HG03432 (cell line): ENCODE measurements around the gene MRPL11.
"Not testable (repeated sequence)": the region's sequence is repeated elsewhere in the genome, so short reads cannot be mapped to it uniquely, and the experiment has no call there.

Experiments
- ATAC-seq: cut with Tn5 transposase; IDR thresholded peaks from one replicate; pipeline ENCODE4 v1.9.1; 2021; ENCODE audit warnings: mild to moderate bottlenecking, moderate library complexity; ENCODE audit not compliant: unreplicated experiment

The MRPL11 gene

GRCh38 chr11:66467034-66467659 lies 28.5 kb upstream of the MRPL11 start:
- peak; percentile 38 for ATAC-seq

- peak; percentile 75 for ATAC-seq
Measured at GRCh38 chr11:66466225-66467033, 27.8 kb upstream of the MRPL11 start, which contains the start of gene PELI3. PELI3 (plus strand) TSS chr11:66466905; CDS start chr11:66468129, 1,224 bp downstream.

DNA sequence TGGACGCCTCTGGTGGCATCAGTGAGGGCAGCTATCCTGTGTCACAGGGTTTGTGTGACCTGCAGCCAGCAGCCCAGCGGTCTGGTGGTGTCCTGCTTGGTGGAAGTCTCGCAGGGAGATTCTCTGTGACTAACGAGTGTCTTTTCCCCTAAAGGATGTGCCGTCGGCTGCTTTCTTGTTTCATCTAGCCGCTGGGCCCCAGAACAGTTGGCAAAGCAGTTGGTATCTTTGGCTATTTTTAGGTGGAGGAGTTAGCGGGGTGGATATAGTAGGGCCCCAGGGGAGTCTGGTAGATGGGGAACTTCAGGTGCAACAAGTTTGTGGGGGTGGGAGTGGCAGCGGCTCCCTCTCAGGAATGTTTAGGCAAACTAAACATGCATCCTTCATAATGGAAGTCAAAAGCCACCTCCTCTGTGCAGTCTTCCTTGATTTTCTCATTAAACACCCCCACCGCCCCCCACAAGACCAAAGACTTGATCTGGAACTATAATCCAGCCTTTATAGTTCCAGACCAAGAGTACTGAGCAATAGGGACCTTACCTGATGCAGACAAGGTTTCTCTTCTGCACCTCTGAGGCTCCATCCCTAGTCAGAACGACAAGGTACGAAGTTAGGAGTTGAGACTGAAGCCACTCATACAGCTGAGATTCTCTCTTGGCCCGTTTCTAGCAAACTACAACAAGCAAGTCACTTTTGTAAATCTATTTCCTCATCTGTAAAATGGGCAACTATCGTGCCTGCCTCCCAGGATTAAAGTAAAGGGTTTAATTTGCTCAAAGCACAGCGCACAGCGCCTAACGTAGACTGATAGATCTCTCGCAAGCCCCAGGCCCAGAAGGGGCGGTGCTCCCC lies 27.0 kb upstream of the MRPL11 start:
- ATAC-seq: no peak

DNA sequence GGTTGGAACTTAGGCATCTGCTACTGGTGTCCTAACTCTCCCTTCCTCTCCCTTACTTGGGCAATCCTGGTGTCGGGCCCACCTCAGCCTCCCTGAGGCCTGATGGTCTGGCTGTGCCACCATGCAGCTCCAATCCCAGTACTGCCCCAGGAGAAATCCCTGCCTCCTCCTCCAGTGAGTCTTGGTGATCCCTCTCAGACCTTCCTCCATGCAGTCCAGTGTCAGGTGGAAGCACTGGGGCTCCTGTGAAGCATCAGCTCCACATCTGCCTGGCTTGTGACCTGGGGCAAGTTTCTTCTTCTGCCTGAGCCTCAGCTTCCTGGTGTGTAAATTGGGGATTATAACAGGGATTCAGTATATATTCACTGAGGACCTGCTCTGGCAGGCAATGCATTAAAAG lies 26.3 kb upstream of the MRPL11 start:
- ATAC-seq: no peak

- ATAC-seq: not testable (repeated sequence)
Measured at GRCh38 chr11:66464116-66464515, 25.5 kb upstream of the MRPL11 start.

DNA sequence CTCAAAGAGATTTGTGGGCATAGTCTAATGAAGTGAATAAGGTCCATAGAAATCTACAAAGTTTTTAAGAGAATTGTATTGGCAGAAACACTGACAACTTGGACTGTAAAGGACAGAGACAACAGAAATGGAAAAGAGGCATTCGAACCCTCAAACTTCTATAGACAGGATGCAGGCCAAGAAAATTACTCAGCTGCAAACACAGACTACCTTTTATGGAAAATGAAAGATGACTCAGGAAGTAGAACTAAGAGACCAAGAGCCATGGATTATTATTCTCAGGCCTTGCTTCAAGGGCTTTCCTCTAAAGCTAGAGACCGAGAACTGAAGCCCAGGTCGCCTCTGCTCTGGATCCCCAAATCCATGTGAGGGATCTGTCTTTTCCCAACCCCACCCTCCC lies 24.3 kb upstream of the MRPL11 start:
- no peak for ATAC-seq

DNA sequence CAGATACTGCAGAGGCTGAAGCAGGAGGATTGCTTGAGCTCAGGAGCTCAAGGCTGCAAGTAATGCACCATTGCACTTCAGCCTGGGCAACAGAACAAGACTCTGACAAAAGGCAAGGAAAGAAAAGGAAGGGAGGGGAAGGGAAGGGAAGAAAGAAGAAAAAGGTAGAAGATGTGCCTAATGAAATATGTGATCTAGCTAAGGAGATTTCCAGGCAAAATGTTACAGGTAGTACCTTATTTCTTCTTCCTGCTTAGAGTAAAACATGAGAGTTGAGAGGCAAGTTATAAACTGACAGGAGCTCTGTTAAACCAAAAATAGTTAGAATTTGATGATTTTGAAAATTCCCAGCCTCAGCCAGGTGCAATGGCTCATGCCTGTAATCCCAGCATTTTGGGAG lies 23.4 kb upstream of the MRPL11 start:
- no peak for ATAC-seq

DNA sequence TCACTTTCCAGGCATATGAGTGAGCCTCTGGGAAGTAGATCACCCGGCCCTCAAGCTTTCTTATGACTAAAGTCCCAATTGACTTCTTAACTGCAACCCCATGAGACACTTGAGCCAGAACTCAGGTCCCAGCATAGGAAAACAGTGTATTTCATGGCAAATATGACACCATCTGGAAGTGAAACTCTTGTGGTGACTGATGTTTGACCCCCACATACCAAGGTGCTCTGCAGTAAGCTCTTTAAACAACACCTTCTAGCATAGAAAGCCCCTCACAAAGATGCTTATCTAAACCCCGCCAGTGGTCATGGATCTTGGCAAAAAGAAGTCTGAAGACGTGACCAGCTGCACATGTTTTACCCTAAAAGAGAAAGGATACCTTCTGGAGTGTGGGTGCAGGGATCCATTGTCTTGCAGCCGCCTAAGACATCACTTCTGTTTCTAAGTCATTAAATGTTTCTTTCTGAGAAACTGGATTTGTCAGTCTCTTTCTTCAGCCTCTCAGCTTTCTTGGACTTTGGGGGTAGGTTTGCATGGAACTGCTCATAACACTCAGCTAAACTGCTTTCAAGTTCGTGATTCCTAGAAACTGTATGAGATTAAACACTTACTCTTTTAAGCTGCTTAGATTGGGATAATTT lies 20.6 kb upstream of the MRPL11 start:
- no peak for ATAC-seq

- ATAC-seq: no peak
Measured at GRCh38 chr11:66457826-66458225, 19.2 kb upstream of the MRPL11 start.

DNA sequence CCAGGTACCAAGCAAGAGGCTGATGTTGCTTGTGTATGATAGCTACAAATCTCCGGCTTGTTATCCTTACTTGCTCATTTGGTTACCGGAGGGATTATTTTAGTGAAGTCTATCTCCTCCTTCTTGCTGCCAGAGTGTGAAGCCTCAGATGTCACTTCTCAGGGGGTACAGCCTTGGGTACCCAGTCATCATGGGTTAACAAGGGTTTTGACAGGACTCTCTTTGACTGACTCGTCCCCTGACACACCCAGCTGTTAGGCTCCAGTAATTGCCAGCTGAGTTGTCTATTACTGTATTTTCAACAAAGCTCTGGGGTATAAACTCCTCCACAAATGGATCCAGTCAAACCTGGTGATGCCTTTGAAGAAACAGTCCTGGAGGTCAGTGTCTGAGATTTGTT lies 16.2 kb upstream of the MRPL11 start:
- ATAC-seq: no peak

DNA sequence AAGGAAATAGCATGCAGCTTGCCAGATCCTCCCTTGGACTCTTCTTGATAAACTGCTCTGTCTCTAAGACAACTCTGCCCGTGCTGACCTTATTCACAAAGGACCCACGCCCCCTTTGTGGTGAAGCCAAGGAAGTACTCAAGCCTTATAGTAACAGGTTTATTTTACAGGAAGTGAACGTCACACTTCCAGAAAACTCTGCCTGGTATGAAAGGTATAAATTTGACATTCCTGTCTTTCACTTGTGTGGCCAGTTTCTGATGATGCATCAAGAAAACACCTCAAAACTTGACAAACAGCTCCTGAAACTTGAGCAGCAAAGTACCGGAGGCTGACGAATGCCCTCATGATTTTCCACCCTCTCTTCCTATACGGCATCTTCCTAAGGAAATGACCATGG lies 15.6 kb upstream of the MRPL11 start:
- no peak for ATAC-seq

DNA sequence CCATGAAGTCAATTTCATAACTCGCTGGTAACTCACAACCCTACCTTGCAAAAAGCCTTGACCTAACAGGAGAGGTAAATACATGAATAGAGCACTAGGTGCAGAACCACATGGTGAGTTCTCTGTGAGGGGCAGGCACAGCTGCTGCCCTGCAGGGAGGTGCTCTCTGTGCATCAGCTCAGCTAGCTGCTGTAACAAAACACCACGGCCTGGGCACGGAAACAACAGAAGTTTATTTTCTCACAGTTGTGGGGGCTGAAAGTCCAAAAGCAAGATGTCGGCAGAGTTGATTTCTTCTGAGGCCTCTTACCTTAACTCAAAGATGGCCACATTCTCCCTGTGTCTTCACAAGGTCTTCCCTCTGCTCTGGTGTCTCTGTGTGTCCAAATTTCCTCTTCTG lies 13.0 kb upstream of the MRPL11 start:
- no peak for ATAC-seq

DNA sequence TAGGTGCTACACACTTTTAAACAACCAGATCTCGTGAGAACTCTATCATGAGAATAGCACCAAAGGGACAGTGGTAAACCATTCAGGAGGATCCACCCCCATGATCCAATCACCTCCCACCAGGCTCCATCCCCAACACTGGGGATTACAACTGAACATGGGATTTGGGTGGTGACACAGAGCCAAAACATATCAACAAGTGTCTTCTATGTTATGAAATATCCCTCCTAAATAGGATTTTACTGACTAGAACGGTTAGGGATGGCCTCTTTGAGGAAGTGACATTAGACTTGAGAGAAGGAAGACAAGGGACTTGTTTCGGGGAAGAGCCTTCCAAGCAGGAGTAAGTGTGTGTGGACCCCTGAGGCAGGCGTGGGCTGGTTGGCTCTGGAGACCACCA lies 11.9 kb upstream of the MRPL11 start:
- no peak for ATAC-seq

- ATAC-seq: no peak
Measured at GRCh38 chr11:66448523-66448922, 9.9 kb upstream of the MRPL11 start.

GRCh38 chr11:66447012-66447411 lies 8.4 kb upstream of the MRPL11 start:
- no peak for ATAC-seq

DNA sequence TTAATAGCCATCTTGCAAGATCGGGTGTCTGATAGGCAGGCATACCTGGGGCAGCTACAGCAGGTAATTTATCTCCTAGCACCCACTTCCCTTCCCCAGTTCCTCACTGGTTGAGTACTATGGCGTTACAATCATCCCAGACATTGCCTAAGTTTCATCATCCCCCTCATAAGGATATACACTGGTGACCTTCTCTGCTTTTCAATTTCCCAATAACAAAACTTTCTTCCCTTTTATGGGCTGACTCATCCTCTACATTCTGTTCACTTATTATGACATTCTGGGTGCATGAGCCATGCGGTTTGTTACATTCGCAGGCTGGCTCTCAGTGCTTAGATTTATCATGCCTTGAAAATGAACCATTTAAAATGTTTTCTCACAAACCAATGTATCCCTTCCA lies 5.0 kb upstream of the MRPL11 start:
- ATAC-seq: no peak

DNA sequence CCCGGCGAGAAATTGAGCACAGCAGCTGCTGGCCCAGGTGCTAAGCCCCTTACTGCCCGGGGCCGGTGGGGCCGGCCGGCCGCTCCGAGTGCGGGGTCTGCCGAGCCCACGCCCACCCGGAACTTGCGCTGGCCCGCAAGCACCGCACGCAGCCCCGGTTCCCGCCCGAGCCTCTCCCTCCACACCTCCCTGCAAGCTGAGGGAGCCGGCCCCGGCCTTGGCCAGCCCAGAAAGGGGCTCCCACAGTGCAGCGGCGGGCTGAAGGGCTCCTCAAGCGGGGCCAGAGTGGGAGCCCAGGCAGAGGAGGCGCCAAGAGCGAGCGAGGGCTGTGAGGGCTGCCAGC lies 2.3 kb upstream of the MRPL11 start:
- ATAC-seq: not testable (repeated sequence)

GRCh38 chr11:66440101-66440939 lies 1.7 kb upstream of the MRPL11 start:
- ATAC-seq: not testable (repeated sequence)

- no peak for ATAC-seq
Measured at GRCh38 chr11:66437979-66438503, 607 bp downstream of the MRPL11 start.

- ATAC-seq: no peak
Measured at GRCh38 chr11:66432597-66432996, 6.1 kb downstream of the MRPL11 start.
